Activated T-cell treated with anti-CD3 and anti-CD28 coated beads, Interleukin-2, amount 50 U/mL, for 24 hours (primary cell): ENCODE data around the gene RAB35.

Experiments used
- DNase-seq: peaks from one replicate; pipeline ENCODE4 v3.0.0-alpha.2; 2020
- H3K27ac Mint-ChIP-seq: 2 replicates; pipeline ENCODE4 v1.8.0; 2020; ENCODE audit warnings: mild to moderate bottlenecking, mixed read lengths
- H3K27me3 Mint-ChIP-seq: 2 replicates; pipeline ENCODE4 v1.8.0; 2020; ENCODE audit warnings: mixed read lengths
- H3K36me3 Mint-ChIP-seq: 2 replicates; pipeline ENCODE4 v1.8.0; 2020; ENCODE audit warnings: low read depth, mixed read lengths
- H3K4me1 Mint-ChIP-seq: 2 replicates; pipeline ENCODE4 v1.8.0; 2020; ENCODE audit warnings: low read depth, mixed read lengths
- H3K4me3 Mint-ChIP-seq: 2 replicates; pipeline ENCODE4 v1.8.0; 2020; ENCODE audit warnings: mild to moderate bottlenecking, moderate library complexity, mixed read lengths
- H3K9me3 Mint-ChIP-seq: 2 replicates; pipeline ENCODE4 v1.8.0; 2020; ENCODE audit warnings: mixed read lengths

RAB35 gene

GRCh38 chr12:120091371-120092090, 25.0 kb downstream of the RAB35 start:
- no peaks in the 10 kb centered on the region for H3K27me3 Mint-ChIP-seq
- H3K36me3 Mint-ChIP-seq = peaks cover 94% of the 10 kb centered on the region
- no peak overlapping the region for H3K4me3 Mint-ChIP-seq

GRCh38 chr12:120090626-120091295, 25.8 kb downstream of the RAB35 start:
- H3K9me3 Mint-ChIP-seq = no peaks in the 10 kb centered on the region
- peak overlapping the region; percentile 65 for H3K27ac Mint-ChIP-seq
- H3K4me3 Mint-ChIP-seq = no peak overlapping the region
- H3K4me1 Mint-ChIP-seq = peaks cover 32% of the 10 kb centered on the region
- no peaks in the 10 kb centered on the region for H3K27me3 Mint-ChIP-seq
- H3K36me3 Mint-ChIP-seq = peaks cover 94% of the 10 kb centered on the region
- DNase-seq = no peak

More at GRCh38 chr12:120091371-120092090, 25.0 kb downstream of the RAB35 start:
- Mint-ChIP-seq H3K9me3 (no peaks in the 10 kb centered on the region), H3K27ac (peak overlapping the region; percentile 65), H3K4me1 (peaks cover 24% of the 10 kb centered on the region)
- DNase-seq = no peak

- DNase-seq = no peak
- Mint-ChIP-seq H3K27ac (peak overlapping the region; percentile 65), H3K36me3 (peaks cover 94% of the 10 kb centered on the region), H3K4me3 (no peak overlapping the region), H3K9me3 (no peaks in the 10 kb centered on the region), H3K27me3 (no peaks in the 10 kb centered on the region), H3K4me1 (peaks cover 38% of the 10 kb centered on the region)
Observed at GRCh38 chr12:120090206-120090605, 26.3 kb downstream of the RAB35 start.

- Mint-ChIP-seq H3K9me3 (no peaks in the 10 kb centered on the region), H3K4me1 (peaks cover 42% of the 10 kb centered on the region), H3K4me3 (no peak overlapping the region), H3K36me3 (peaks cover 94% of the 10 kb centered on the region), H3K27ac (peak overlapping the region; percentile 55), H3K27me3 (no peaks in the 10 kb centered on the region)
- DNase-seq = no peak
Observed at GRCh38 chr12:120089796-120090195, 26.8 kb downstream of the RAB35 start.

GRCh38 chr12:120089105-120089504, 27.4 kb downstream of the RAB35 start:
- H3K27me3 Mint-ChIP-seq = no peaks in the 10 kb centered on the region
- no peak overlapping the region for H3K4me3 Mint-ChIP-seq
- H3K9me3 Mint-ChIP-seq = no peaks in the 10 kb centered on the region
- H3K4me1 Mint-ChIP-seq = peaks cover 48% of the 10 kb centered on the region
- peaks cover 96% of the 10 kb centered on the region for H3K36me3 Mint-ChIP-seq
- peak overlapping the region; percentile 76 for H3K27ac Mint-ChIP-seq
- no peak for DNase-seq

DNA sequence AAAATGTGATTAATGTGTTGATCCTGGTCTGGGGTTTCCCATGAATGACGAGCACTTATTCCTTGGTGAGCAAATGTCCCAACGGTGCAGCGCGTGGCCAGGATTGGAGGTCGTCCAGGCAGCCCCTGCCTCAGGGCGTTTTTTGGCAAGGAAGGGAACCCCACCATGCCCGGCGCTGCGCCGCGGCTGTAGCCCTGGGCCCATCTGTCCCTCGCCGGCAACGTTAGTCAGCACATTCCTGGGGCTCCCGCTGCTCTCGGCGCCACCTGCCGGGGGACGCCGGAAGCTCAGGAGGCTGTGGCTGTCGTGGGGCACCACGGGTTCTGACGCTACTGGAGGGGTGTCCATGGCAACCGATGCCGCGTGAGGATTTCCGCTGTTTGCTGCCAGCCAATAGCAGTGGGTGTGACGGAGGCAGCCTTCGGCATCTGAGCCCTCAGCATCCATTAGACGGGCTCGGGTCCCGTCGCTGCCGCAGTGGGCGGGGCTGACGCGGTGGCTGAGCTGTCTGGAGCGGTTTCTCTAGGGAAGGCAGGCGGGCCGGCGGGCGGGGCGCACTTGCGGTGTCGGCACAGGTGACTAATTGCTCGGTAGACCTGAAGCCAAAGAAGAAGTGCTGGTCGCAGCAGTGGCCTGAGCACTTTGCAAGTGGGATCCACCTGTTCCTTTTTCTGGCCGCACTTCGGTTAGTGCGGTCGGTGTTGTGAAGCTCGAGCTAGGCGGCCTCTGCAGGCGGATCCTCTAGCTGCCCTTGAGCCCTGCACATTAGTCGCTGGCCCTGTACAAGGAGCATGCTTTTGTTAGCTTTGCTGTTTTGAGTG, 29.5 kb downstream of the RAB35 start:
- Mint-ChIP-seq H3K36me3 (peaks cover 94% of the 10 kb centered on the region), H3K27ac (peak overlapping the region; percentile 95), H3K4me1 (peaks cover 48% of the 10 kb centered on the region), H3K9me3 (no peaks in the 10 kb centered on the region), H3K27me3 (no peaks in the 10 kb centered on the region), H3K4me3 (peak overlapping the region; percentile 64)
- DNase-seq = peak; percentile 99

- no peaks in the 10 kb centered on the region for H3K9me3 Mint-ChIP-seq
- no peak for DNase-seq
- H3K27me3 Mint-ChIP-seq = no peaks in the 10 kb centered on the region
- H3K4me1 Mint-ChIP-seq = peaks cover 45% of the 10 kb centered on the region
- H3K4me3 Mint-ChIP-seq = no peak overlapping the region
- peak overlapping the region; percentile 95 for H3K27ac Mint-ChIP-seq
- peaks cover 93% of the 10 kb centered on the region for H3K36me3 Mint-ChIP-seq
Observed at GRCh38 chr12:120085920-120086645, 30.5 kb downstream of the RAB35 start.

DNA sequence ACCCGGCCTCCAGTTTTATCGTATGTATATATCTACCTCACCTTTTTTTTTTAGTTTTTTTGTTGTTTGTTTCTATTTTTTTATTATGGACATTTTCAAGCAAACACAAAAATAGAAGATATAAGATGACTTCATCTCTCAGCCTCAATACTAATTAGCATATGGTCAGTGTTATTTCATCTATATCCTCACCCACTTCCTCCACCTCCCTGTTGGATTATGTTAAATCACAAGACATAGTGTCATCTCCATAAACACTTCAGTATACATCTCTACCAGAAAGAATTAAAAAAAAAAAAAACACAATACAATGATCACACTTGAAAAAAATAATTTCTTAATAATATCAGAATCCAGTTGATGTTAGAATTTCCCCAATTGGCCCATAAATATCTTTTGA, 34.9 kb downstream of the RAB35 start:
- no peak overlapping the region for H3K4me3 Mint-ChIP-seq
- H3K36me3 Mint-ChIP-seq = peaks cover 90% of the 10 kb centered on the region
- H3K27ac Mint-ChIP-seq = no peak overlapping the region
- DNase-seq = no peak
- H3K27me3 Mint-ChIP-seq = no peaks in the 10 kb centered on the region
- H3K4me1 Mint-ChIP-seq = peaks cover 34% of the 10 kb centered on the region
- H3K9me3 Mint-ChIP-seq = no peaks in the 10 kb centered on the region

DNA sequence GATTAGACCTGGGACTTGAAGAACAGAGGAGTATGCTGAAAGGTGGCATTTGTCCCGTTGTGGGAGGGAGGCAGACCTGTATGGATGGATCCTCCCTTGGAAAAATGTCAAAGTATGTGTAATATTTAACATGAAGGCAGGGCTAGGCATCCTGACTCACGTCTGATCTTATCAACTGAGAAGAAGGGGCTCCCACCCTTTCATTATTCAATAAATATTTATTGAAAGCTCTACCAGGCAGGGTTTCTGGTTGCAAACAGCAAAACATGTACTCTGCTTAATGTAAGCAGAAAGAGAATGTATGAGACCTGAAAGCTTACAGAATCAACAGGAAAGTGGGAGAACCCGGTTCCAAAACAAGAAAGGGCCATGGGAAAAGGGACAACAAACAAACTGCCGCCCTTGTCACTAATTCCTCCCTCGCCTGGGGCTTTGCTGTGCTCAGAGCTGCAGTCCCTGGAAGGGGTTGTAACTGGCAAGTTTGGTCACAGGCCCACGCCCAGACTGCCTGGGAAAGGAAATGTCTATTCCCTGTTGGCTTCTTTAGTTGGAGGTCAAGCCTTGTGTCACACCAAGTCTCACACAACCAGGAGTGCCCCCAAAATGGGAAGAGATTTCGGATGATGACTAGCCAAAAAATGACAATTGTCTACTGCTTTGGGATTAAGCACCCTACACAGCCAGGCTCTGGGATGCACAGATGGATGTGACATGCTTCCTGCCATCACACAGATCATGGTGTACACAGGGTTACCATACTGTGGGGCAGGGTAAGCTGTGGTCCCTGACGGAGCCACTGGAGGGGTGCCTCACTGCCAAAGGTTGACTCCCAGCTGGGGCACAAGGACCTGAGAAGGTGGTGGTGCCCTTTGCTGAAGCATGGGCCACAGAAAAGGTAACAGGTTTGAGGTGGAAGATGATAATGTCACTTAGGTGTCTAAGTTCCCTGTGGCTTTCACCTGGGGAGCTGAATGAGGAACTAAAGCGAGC, 36.8 kb downstream of the RAB35 start:
- peak overlapping the region; percentile 76 for H3K27ac Mint-ChIP-seq

GRCh38 chr12:120078868-120079267, 37.7 kb downstream of the RAB35 start:
- Mint-ChIP-seq H3K4me3 (no peak overlapping the region), H3K36me3 (peaks cover 91% of the 10 kb centered on the region), H3K4me1 (peaks cover 20% of the 10 kb centered on the region), H3K27ac (peak overlapping the region; percentile 76), H3K9me3 (no peaks in the 10 kb centered on the region), H3K27me3 (no peaks in the 10 kb centered on the region)
- DNase-seq = no peak

More for the DNA sequence above, 36.8 kb downstream of the RAB35 start:
- Mint-ChIP-seq H3K27me3 (no peaks in the 10 kb centered on the region), H3K36me3 (peaks cover 90% of the 10 kb centered on the region), H3K4me1 (peaks cover 19% of the 10 kb centered on the region), H3K4me3 (no peak overlapping the region), H3K9me3 (no peaks in the 10 kb centered on the region)
- DNase-seq = no peak

- Mint-ChIP-seq H3K27ac (peak overlapping the region; percentile 17), H3K27me3 (no peaks in the 10 kb centered on the region), H3K4me3 (no peak overlapping the region), H3K4me1 (peaks cover 27% of the 10 kb centered on the region), H3K9me3 (no peaks in the 10 kb centered on the region), H3K36me3 (peaks cover 94% of the 10 kb centered on the region)
- DNase-seq = no peak
Observed at GRCh38 chr12:120077260-120077659, 39.3 kb downstream of the RAB35 start.

GRCh38 chr12:120076651-120077050, 39.9 kb downstream of the RAB35 start:
- Mint-ChIP-seq H3K27ac (no peak overlapping the region), H3K27me3 (no peaks in the 10 kb centered on the region), H3K36me3 (peaks cover 94% of the 10 kb centered on the region), H3K4me3 (no peak overlapping the region), H3K4me1 (peaks cover 27% of the 10 kb centered on the region), H3K9me3 (no peaks in the 10 kb centered on the region)
- DNase-seq = no peak

- peaks cover 96% of the 10 kb centered on the region for H3K36me3 Mint-ChIP-seq
Observed at GRCh38 chr12:120075034-120075616, 41.4 kb downstream of the RAB35 start.

More at GRCh38 chr12:120075034-120075616, 41.4 kb downstream of the RAB35 start:
- Mint-ChIP-seq H3K27me3 (no peaks in the 10 kb centered on the region), H3K9me3 (no peaks in the 10 kb centered on the region), H3K27ac (peak overlapping the region; percentile 81), H3K4me3 (no peak overlapping the region), H3K4me1 (peaks cover 27% of the 10 kb centered on the region)
- no peak for DNase-seq
